Keratinocyte (primary cell): Measurements from ENCODE around the gene PPP2R5A. TPM values are rescaled to one million over a fixed set of nuclear protein-coding genes. Genes with fewer than 3 reads are reported as not detected.

Experiments used
- DNase-seq: peaks from one replicate; pipeline ENCODE4 v3.0.0-alpha.2; 2011; ENCODE audit warnings: low read depth, missing footprints, low spot score
- FAIRE-seq: peaks from 2 replicates; lab custom pipeline; 2011; peaks lifted over from hg19 to GRCh38; lab: Jason Lieb, UNC
- H2AFZ ChIP-seq: 2 replicates; pipeline ENCODE4 v1.6.0; 2012; ENCODE audit warnings: low read length, control low read depth, inconsistent platforms; ENCODE audit not compliant: control insufficient read depth
- H3K27ac ChIP-seq: 2 replicates; pipeline ENCODE4 v1.5.1; 2011; ENCODE audit warnings: low read length; ENCODE audit not compliant: control insufficient read depth, insufficient read depth
- H3K27me3 ChIP-seq: 3 replicates; pipeline ENCODE4 v1.6.0; 2011; ENCODE audit warnings: low read length; ENCODE audit not compliant: control insufficient read depth, insufficient read depth; ENCODE audit errors: extremely low read depth
- H3K36me3 ChIP-seq, 2 experiments: 2 replicates in 1 of 2; 3 replicates in 1 of 2; pipeline ENCODE4 v1.5.1; 2011; ENCODE audit warnings: low read length in 2 of 2, mild to moderate bottlenecking in 1 of 2; ENCODE audit not compliant: control insufficient read depth in 2 of 2, insufficient read depth in 2 of 2; ENCODE audit errors: extremely low read depth in 1 of 2
- H3K4me1 ChIP-seq: 3 replicates; pipeline ENCODE4 v1.5.1; 2011; ENCODE audit warnings: low read length; ENCODE audit not compliant: control insufficient read depth, insufficient read depth; ENCODE audit errors: extremely low read depth
- H3K4me2 ChIP-seq: 3 replicates; pipeline ENCODE4 v1.6.0; 2011; ENCODE audit warnings: low read depth, low read length; ENCODE audit not compliant: control insufficient read depth, insufficient read depth; ENCODE audit errors: extremely low read depth
- H3K4me3 ChIP-seq, 3 experiments: fragments of 200-600 bp in 1 of 3; sonication (generic) in 1 of 3; 2 replicates in 2 of 3; 3 replicates in 1 of 3; pipeline ENCODE4 v1.5.1; 2011 to 2016; ENCODE audit warnings: low read length in 3 of 3, mild to moderate bottlenecking in 3 of 3, control low read depth in 2 of 3, inconsistent platforms in 1 of 3, low read depth in 1 of 3, mixed read lengths in 1 of 3, mixed run types in 1 of 3, moderate library complexity in 1 of 3; ENCODE audit not compliant: control insufficient read depth in 2 of 3, insufficient read depth in 2 of 3; ENCODE audit errors: extremely low read depth in 1 of 3
- H3K79me2 ChIP-seq: 2 replicates; pipeline ENCODE4 v1.6.0; 2012; ENCODE audit warnings: low read length; ENCODE audit not compliant: control insufficient read depth, insufficient read depth
- H3K9ac ChIP-seq: 3 replicates; pipeline ENCODE4 v1.6.0; 2011; ENCODE audit warnings: low read length; ENCODE audit not compliant: control insufficient read depth, insufficient read depth; ENCODE audit errors: extremely low read depth
- H3K9me1 ChIP-seq: 3 replicates; pipeline ENCODE4 v1.6.0; 2011; ENCODE audit warnings: low read length; ENCODE audit not compliant: control insufficient read depth, insufficient read depth; ENCODE audit errors: extremely low read depth
- H3K9me3 ChIP-seq: 2 replicates; pipeline ENCODE4 v1.5.1; 2012; ENCODE audit warnings: low read depth, low read length; ENCODE audit not compliant: control insufficient read depth
- H4K20me1 ChIP-seq: 3 replicates; pipeline ENCODE4 v1.6.0; 2011; ENCODE audit warnings: low read length; ENCODE audit not compliant: control insufficient read depth, insufficient read depth; ENCODE audit errors: extremely low read depth
- EZH2 ChIP-seq: IDR thresholded peaks from one replicate; pipeline ENCODE4 v1.6.1; 2012; ENCODE audit warnings: inconsistent platforms, mild to moderate bottlenecking, low read length, moderate library complexity
- dilution Hi-C: fragments of 300-500 bp; cut with MboI; formaldehyde crosslinking; loops from one replicate; pipeline ENCODE4 v1.7.0; 2020; ENCODE audit warnings: low sequenced_read_pairs; ENCODE audit not compliant: extremely low pct_ligation_motif_present
- polyA plus RNA-seq, 5 experiments: library from polyadenylated mRNA; depleted of rRNA in 3 of 5; stranded (reverse) in 3 of 5; stranded (forward) in 1 of 5; unstranded in 1 of 5; fragments of >200 nt; gene quantifications; 1 replicate in 1 of 5; 2 replicates in 3 of 5; 3 replicates in 1 of 5; pipeline versions ENCODE4 v1.2.1 to v1.2.3, GENCODE V29; 2011 to 2012; ENCODE audit warnings: missing spikeins in 2 of 5, low read depth in 1 of 5, low replicate concordance in 1 of 5
- TF ChIP-seq, protein P1 (sequence below), 3 experiments: IDR thresholded peaks in 1 of 3; conservative IDR thresholded peaks in 1 of 3; optimal IDR thresholded peaks in 1 of 3; 2 replicates in 2 of 3; 3 replicates in 1 of 3; pipeline versions ENCODE3 to v1.5.1; 2011; ENCODE audit warnings: low read length in 3 of 3, mild to moderate bottlenecking in 3 of 3, moderate library complexity in 2 of 3, control low read depth in 1 of 3, inconsistent platforms in 1 of 3; ENCODE audit not compliant: insufficient read depth in 2 of 3; ENCODE audit errors: extremely low read depth in 1 of 3

PPP2R5A gene
- polyA plus RNA-seq, 1 donor (not counting 4 experiments of a cell fraction or from before 2014, with no cell fraction given) = 26.2 TPM

DNA sequence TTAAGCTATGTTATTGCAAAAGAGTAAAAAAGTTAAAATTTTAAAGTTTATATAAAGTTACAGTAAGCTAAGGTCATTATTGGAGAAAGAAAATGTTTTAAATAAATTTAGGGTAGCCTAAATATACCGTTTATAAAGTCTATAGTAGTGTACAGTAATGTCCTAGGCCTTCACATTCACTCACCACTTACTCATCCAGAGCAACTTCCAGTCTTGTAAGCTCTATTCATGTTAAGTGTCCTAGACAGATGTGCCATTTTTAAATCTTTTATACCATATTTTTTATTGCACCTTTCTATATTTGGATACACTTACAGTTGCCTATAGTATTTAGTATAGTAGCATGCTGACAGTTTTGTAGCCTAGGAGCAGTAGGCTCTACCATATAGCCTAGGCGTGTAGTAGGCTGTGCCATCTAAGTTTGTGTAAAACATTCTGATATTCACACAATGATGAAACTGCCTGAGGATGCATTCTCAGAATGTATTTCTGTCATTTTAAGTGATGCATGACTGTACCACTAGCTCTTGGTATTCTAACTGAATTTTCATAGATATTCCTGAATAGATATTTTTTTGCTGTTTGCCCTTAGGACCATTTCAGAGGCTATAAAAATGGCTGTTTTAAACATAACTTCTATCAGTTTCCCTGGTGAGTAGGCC, 26.8 kb downstream of the PPP2R5A start:
- no peaks in the 10 kb centered on the region for H3K9me3 ChIP-seq
- H3K27me3 ChIP-seq = no peaks in the 10 kb centered on the region
- DNase-seq (no peak), FAIRE-seq (no peak)
- TF ChIP-seq, protein P1, sequence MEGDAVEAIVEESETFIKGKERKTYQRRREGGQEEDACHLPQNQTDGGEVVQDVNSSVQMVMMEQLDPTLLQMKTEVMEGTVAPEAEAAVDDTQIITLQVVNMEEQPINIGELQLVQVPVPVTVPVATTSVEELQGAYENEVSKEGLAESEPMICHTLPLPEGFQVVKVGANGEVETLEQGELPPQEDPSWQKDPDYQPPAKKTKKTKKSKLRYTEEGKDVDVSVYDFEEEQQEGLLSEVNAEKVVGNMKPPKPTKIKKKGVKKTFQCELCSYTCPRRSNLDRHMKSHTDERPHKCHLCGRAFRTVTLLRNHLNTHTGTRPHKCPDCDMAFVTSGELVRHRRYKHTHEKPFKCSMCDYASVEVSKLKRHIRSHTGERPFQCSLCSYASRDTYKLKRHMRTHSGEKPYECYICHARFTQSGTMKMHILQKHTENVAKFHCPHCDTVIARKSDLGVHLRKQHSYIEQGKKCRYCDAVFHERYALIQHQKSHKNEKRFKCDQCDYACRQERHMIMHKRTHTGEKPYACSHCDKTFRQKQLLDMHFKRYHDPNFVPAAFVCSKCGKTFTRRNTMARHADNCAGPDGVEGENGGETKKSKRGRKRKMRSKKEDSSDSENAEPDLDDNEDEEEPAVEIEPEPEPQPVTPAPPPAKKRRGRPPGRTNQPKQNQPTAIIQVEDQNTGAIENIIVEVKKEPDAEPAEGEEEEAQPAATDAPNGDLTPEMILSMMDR (optimal IDR thresholded peaks at IDR 0.05 in 1 of 3, IDR thresholded peaks at IDR 0.05 in 1 of 3, conservative IDR thresholded peaks at IDR 0.05 in 1 of 3; ENCODE audit: extremely low read depth in 1 of 3, insufficient read depth in 2 of 3, low read length in 3 of 3) = no peak
- TF ChIP-seq EZH2 = no peak
- H3K9me1 ChIP-seq = no peaks in the 10 kb centered on the region
- no peaks in the 10 kb centered on the region for H3K36me3 ChIP-seq
- peaks cover 32% of the 10 kb centered on the region for H3K79me2 ChIP-seq
- no peaks in the 10 kb centered on the region for H4K20me1 ChIP-seq
- peaks cover 3% of the 10 kb centered on the region for H3K4me1 ChIP-seq
- no peak overlapping the region for H3K27ac ChIP-seq
- no peak overlapping the region for H3K4me2 ChIP-seq
- dilution Hi-C loops = no loop called here
- H2AFZ ChIP-seq = no peak overlapping the region
- no peak overlapping the region for H3K9ac ChIP-seq
- H3K4me3 ChIP-seq = no peak overlapping the region

DNA sequence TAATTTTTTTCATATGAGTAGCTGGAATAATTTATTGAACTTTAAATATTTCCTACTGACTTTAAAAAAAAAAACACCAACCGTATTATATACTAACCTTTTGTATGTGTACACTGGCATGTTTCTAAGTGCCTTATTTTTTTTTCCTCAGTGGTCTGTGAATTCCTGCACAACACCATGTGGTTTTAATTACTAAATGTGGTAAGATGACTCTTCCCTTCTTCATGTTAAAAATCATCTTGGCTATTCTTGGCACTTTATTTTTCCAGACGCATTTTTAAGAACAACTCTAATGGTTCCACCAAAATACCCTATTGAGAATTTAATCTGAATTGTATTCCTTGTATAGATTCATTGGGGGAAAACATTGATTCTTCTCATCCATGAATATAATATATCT, 28.4 kb downstream of the PPP2R5A start:
- Histone ChIP-seq H3K9ac (no peak overlapping the region), H4K20me1 (no peaks in the 10 kb centered on the region), H2AFZ (no peak overlapping the region), H3K9me1 (no peaks in the 10 kb centered on the region), H3K79me2 (peaks cover 38% of the 10 kb centered on the region), H3K36me3 (no peaks in the 10 kb centered on the region), H3K27me3 (no peaks in the 10 kb centered on the region), H3K9me3 (no peaks in the 10 kb centered on the region), H3K27ac (no peak overlapping the region), H3K4me3 (no peak overlapping the region), H3K4me1 (peaks cover 3% of the 10 kb centered on the region), H3K4me2 (no peak overlapping the region)
- no peak for DNase-seq
- TF ChIP-seq, protein P1 (optimal IDR thresholded peaks at IDR 0.05 in 1 of 3, IDR thresholded peaks at IDR 0.05 in 1 of 3, conservative IDR thresholded peaks at IDR 0.05 in 1 of 3; ENCODE audit: extremely low read depth in 1 of 3, insufficient read depth in 2 of 3, low read length in 3 of 3) = no peak
- no peak for FAIRE-seq
- dilution Hi-C loops = no loop called here
